Vagina (tissue), 2 donors: ENCODE results near the gene FGL2. TPM values are rescaled to one million over a fixed set of nuclear protein-coding genes. Genes with fewer than 3 reads are reported as not detected.

Experiments
- DNase-seq, 2 donors: peaks; one replicate each; pipeline ENCODE4 v3.0.0-alpha.2; 2017; ENCODE audit errors: extremely low spot score in 2 of 2
- H3K27ac ChIP-seq: fragments of 200-600 bp; sonication (generic); one replicate; pipeline ENCODE4 v1.5.1; 2019
- H3K27me3 ChIP-seq: fragments of 200-600 bp; sonication (generic); one replicate; pipeline ENCODE4 v1.5.1; 2019
- H3K36me3 ChIP-seq, 2 donors: fragments of 200-600 bp; sonication (generic); one replicate each; pipeline ENCODE4 v1.5.1; 2017 to 2019
- H3K4me1 ChIP-seq: fragments of 200-600 bp; sonication (generic); one replicate; pipeline ENCODE4 v1.5.1; 2019
- H3K4me3 ChIP-seq, 2 donors: fragments of 200-600 bp; sonication (generic); 1 replicate in 1 of 2; 2 replicates in 1 of 2; pipeline ENCODE4 v1.5.1; 2016 to 2019
- H3K9me3 ChIP-seq: fragments of 200-600 bp; sonication (generic); one replicate; pipeline ENCODE4 v1.5.1; 2019
- CTCF ChIP-seq, 3 experiments: fragments of 450-650 bp in 2 of 3; fragments of 200-600 bp in 1 of 3; sonication (generic) in 1 of 3; IDR thresholded peaks; one replicate each; pipeline ENCODE4 v1.5.1; 2017 to 2019; ENCODE audit warnings: antibody characterized with exemption in 3 of 3, mild to moderate bottlenecking in 2 of 3, moderate library complexity in 2 of 3
- POLR2A ChIP-seq, 2 donors: fragments of 450-650 bp; IDR thresholded peaks; one replicate each; pipeline ENCODE4 v1.6.1; 2017; ENCODE audit warnings: antibody characterized with exemption in 2 of 2, mild to moderate bottlenecking in 2 of 2, moderate library complexity in 2 of 2
- POLR2AphosphoS5 ChIP-seq, 2 donors: sonication (generic); formaldehyde crosslinking; IDR thresholded peaks; one replicate each; pipeline ENCODE4 v1.9.0; 2017; ENCODE audit warnings: antibody characterized with exemption in 2 of 2, mild to moderate bottlenecking in 2 of 2, low read depth in 1 of 2; ENCODE audit not compliant: insufficient read depth in 1 of 2
- intact Hi-C: fragments of 100-400 bp; cut with DNase I; formaldehyde crosslinking; loops from one replicate; pipeline ENCODE4 v1.15.1; 2023
- total RNA-seq: library from RNA; depleted of rRNA; stranded (reverse); fragments of >200 nt; gene quantifications from one replicate; pipeline ENCODE4 v1.2.3, GENCODE V29; 2016

Gene FGL2
- total RNA-seq, 1 donor from 2014 or later = 7.4 TPM

GRCh38 chr7:77245015-77245755 is 45.6 kb upstream of the FGL2 start:
- no peaks in the 10 kb centered on the region for H3K9me3 ChIP-seq
- peaks cover 0 to 5% of the 10 kb centered on the region in 2 donors for H3K36me3 ChIP-seq
- intact Hi-C loops = no loop called here
- H3K4me1 ChIP-seq = no peaks in the 10 kb centered on the region
- no peak overlapping the region for H3K4me3 ChIP-seq
- TF ChIP-seq POLR2AphosphoS5 (IDR thresholded peaks at IDR 0.05; ENCODE audit: insufficient read depth in 1 of 2, low read depth in 1 of 2) = no peak
- no peak for DNase-seq
- H3K27ac ChIP-seq = no peak overlapping the region
- H3K27me3 ChIP-seq = no peaks in the 10 kb centered on the region

- Histone ChIP-seq H3K4me3 (no peak overlapping the region), H3K27ac (no peak overlapping the region), H3K4me1 (no peaks in the 10 kb centered on the region), H3K9me3 (no peaks in the 10 kb centered on the region), H3K27me3 (no peaks in the 10 kb centered on the region), H3K36me3 (peaks cover 0 to 5% of the 10 kb centered on the region in 2 donors)
- intact Hi-C loops = no loop called here
- no peak for DNase-seq
- no peak for TF ChIP-seq CTCF (IDR thresholded peaks at IDR 0.05)
- TF ChIP-seq POLR2AphosphoS5 (IDR thresholded peaks at IDR 0.05; ENCODE audit: insufficient read depth in 1 of 2, low read depth in 1 of 2) = no peak
- TF ChIP-seq POLR2A (IDR thresholded peaks at IDR 0.05) = no peak
Measured at GRCh38 chr7:77244222-77244934, 44.8 kb upstream of the FGL2 start.

- Histone ChIP-seq H3K4me3 (no peak overlapping the region), H3K27ac (no peak overlapping the region), H3K4me1 (no peaks in the 10 kb centered on the region), H3K36me3 (peaks cover 0 to 5% of the 10 kb centered on the region in 2 donors), H3K9me3 (no peaks in the 10 kb centered on the region), H3K27me3 (no peaks in the 10 kb centered on the region)
- no peak for DNase-seq
- intact Hi-C loops = no loop called here
- no peak for TF ChIP-seq POLR2AphosphoS5 (IDR thresholded peaks at IDR 0.05; ENCODE audit: insufficient read depth in 1 of 2, low read depth in 1 of 2)
- TF ChIP-seq CTCF (IDR thresholded peaks at IDR 0.05) = no peak
- no peak for TF ChIP-seq POLR2A (IDR thresholded peaks at IDR 0.05)
Measured at GRCh38 chr7:77242554-77242953, 42.9 kb upstream of the FGL2 start.

GRCh38 chr7:77242068-77242467 is 42.4 kb upstream of the FGL2 start:
- no peak for TF ChIP-seq POLR2A (IDR thresholded peaks at IDR 0.05)
- no peak for TF ChIP-seq POLR2AphosphoS5 (IDR thresholded peaks at IDR 0.05; ENCODE audit: insufficient read depth in 1 of 2, low read depth in 1 of 2)
- no peak for TF ChIP-seq CTCF (IDR thresholded peaks at IDR 0.05)
- DNase-seq = no peak
- no peaks in the 10 kb centered on the region for H3K27me3 ChIP-seq
- peaks cover 0 to 5% of the 10 kb centered on the region in 2 donors for H3K36me3 ChIP-seq
- no peaks in the 10 kb centered on the region for H3K9me3 ChIP-seq
- H3K4me1 ChIP-seq = no peaks in the 10 kb centered on the region
- H3K4me3 ChIP-seq = no peak overlapping the region
- H3K27ac ChIP-seq = no peak overlapping the region
- intact Hi-C loops = no loop called here

- intact Hi-C loops = no loop called here
- no peak overlapping the region for H3K27ac ChIP-seq
- TF ChIP-seq POLR2A (IDR thresholded peaks at IDR 0.05) = no peak
- TF ChIP-seq POLR2AphosphoS5 (IDR thresholded peaks at IDR 0.05; ENCODE audit: insufficient read depth in 1 of 2, low read depth in 1 of 2) = no peak
- no peak for TF ChIP-seq CTCF (IDR thresholded peaks at IDR 0.05)
Measured at GRCh38 chr7:77239471-77239870, 39.9 kb upstream of the FGL2 start.

More at GRCh38 chr7:77239471-77239870, 39.9 kb upstream of the FGL2 start:
- no peak overlapping the region for H3K4me3 ChIP-seq
- no peaks in the 10 kb centered on the region for H3K27me3 ChIP-seq
- H3K9me3 ChIP-seq = no peaks in the 10 kb centered on the region
- H3K36me3 ChIP-seq = peaks cover 0 to 5% of the 10 kb centered on the region in 2 donors
- no peaks in the 10 kb centered on the region for H3K4me1 ChIP-seq
- DNase-seq = no peak
